ENCODE measurements around the gene HOXD13. TPM values are rescaled to one million over a fixed set of nuclear protein-coding genes. Genes with fewer than 3 reads are reported as not detected.
A peak's percentile ranks its signal among the peaks of the same experiment; 100 is the strongest.

Gene HOXD13
- total and polyA plus RNA-seq, 2 experiments from 2014 or later, result not detected

GRCh38 chr2:176132205-176133171 is 40.0 kb downstream of the HOXD13 start:
- no peak overlapping the region for H3K27ac Mint-ChIP-seq
- H3K27me3 ChIP-seq (ENCODE audit: insufficient read depth), result peaks cover 100% of the 10 kb centered on the region

GRCh38 chr2:176133389-176133788 is 40.9 kb downstream of the HOXD13 start:
- peaks cover 63% of the 10 kb centered on the region for H4K20me1 ChIP-seq (replicated peaks; ENCODE audit: insufficient read depth)
- H3K27ac ChIP-seq (ENCODE audit: low read depth), result no peak overlapping the region
- H3K36me3 ChIP-seq (ENCODE audit: insufficient read depth), result no peaks in the 10 kb centered on the region
- Mint-ChIP-seq H3K27me3 (ENCODE audit: insufficient read depth, low read depth, poor library complexity) (peaks cover 95% of the 10 kb centered on the region), H3K36me3 (ENCODE audit: low read depth) (no peaks in the 10 kb centered on the region; the same call in 2 of the 3 replicates), H3K4me1 (peaks cover 28% of the 10 kb centered on the region), H3K4me3 (no peak overlapping the region), H3K9me3 (peaks cover 5% of the 10 kb centered on the region; the same call in 1 of the 3 replicates), H3K27ac (no peak overlapping the region)
- H3K27me3 ChIP-seq (ENCODE audit: insufficient read depth), result peaks cover 100% of the 10 kb centered on the region
- H3F3A ChIP-seq (replicated peaks; ENCODE audit: low read depth), result peaks cover 61% of the 10 kb centered on the region
- peaks cover 44% of the 10 kb centered on the region for H3K4me1 ChIP-seq (ENCODE audit: insufficient read depth)
- H3K9me2 ChIP-seq (ENCODE audit: insufficient read depth), result no peaks in the 10 kb centered on the region
- no peaks in the 10 kb centered on the region for H3K79me2 ChIP-seq (replicated peaks; ENCODE audit: insufficient read depth)
- H3K4me3 ChIP-seq, result no peak overlapping the region
- no peak for DNase-seq (ENCODE audit: low spot score)
- no peak overlapping the region for H2AFZ ChIP-seq
- ATAC-seq, result no peak
- TF ChIP-seq ZNF462 (CRISPR knock-in tag; IDR thresholded peaks at IDR 0.05) (no peak), CTCF (conservative IDR thresholded peaks at IDR 0.05; ENCODE audit: low read depth in 2 of 2) (no peak), EZH2 (IDR thresholded peaks at IDR 0.05; ENCODE audit: low read depth, unreplicated experiment) (no peak)
- no peak overlapping the region for H3K4me2 ChIP-seq

More at GRCh38 chr2:176132205-176133171, 40.0 kb downstream of the HOXD13 start:
- Histone ChIP-seq H3K4me2 (0 out of 2 replicates have a peak overlapping the region, but pooled peaks have one; percentile 3), H3K79me2 (replicated peaks; ENCODE audit: insufficient read depth) (no peaks in the 10 kb centered on the region), H3K27ac (ENCODE audit: low read depth) (no peak overlapping the region), H3K36me3 (ENCODE audit: insufficient read depth) (no peaks in the 10 kb centered on the region), H3K4me1 (ENCODE audit: insufficient read depth) (peaks cover 44% of the 10 kb centered on the region), H2AFZ (no peak overlapping the region), H3F3A (replicated peaks; ENCODE audit: low read depth) (peaks cover 60% of the 10 kb centered on the region), H3K9me2 (ENCODE audit: insufficient read depth) (no peaks in the 10 kb centered on the region), H4K20me1 (replicated peaks; ENCODE audit: insufficient read depth) (peaks cover 54% of the 10 kb centered on the region), H3K4me3 (no peak overlapping the region)
- H3K36me3 Mint-ChIP-seq (ENCODE audit: low read depth), result no peaks in the 10 kb centered on the region; the same call in 2 of the 3 replicates
- peaks cover 95% of the 10 kb centered on the region for H3K27me3 Mint-ChIP-seq (ENCODE audit: insufficient read depth, low read depth, poor library complexity)
- peaks cover 34% of the 10 kb centered on the region for H3K4me1 Mint-ChIP-seq
- no peak for ATAC-seq
- no peak for DNase-seq (ENCODE audit: low spot score)
- peak; percentile 63 for TF ChIP-seq EZH2phosphoT487 (IDR thresholded peaks at IDR 0.05; ENCODE audit: unreplicated experiment)
- no peak for TF ChIP-seq ZNF114 (CRISPR knock-in tag; IDR thresholded peaks at IDR 0.05)
- no peak for TF ChIP-seq POLR2AphosphoS5 (IDR thresholded peaks at IDR 0.05; ENCODE audit: low read depth)
- TF ChIP-seq EZH2 (IDR thresholded peaks at IDR 0.05; ENCODE audit: low read depth, unreplicated experiment), result peak; percentile 94
- no peak overlapping the region for H3K4me3 Mint-ChIP-seq
- H3K9me3 Mint-ChIP-seq, result peaks cover 5% of the 10 kb centered on the region; the same call in 1 of the 3 replicates
